ENCODE measurements around the gene HS2ST1.

HS2ST1 gene

DNA sequence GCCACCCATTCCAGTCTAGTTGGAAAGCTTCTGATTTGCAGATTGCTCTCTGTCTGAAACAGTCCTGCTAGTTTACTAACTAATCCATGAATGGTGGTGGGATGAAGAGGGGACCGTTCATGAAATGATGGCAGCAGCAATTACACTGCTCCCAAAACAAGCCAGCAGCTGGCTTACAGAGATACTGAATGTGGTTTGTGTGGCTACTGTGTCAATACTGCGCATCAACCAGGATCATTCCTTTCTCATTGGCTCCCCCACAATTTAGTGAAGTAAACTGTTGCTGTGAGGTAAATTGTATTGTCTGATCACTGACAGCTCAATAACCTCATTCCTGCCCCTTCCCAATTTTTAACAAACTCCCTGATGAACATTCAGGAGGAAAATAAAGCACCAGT, 222.9 kb downstream of the HS2ST1 start:
- peaks cover 0 to 7% of the 10 kb centered on the region in 2 donors for H3K4me1 ChIP-seq (ENCODE audit: control insufficient read depth in 1 of 2, insufficient read depth in 2 of 2, low read length in 2 of 2)
- no peak overlapping the region for H3K27ac ChIP-seq (ENCODE audit: low read depth, low read length)
- H3K36me3 ChIP-seq (ENCODE audit: control insufficient read depth in 1 of 2, insufficient read depth in 2 of 2, low read length in 2 of 2): no peaks in the 10 kb centered on the region
- H3K9ac ChIP-seq (ENCODE audit: low read depth in 1 of 2, low read length in 2 of 2): no peak overlapping the region
- no peaks in the 10 kb centered on the region for H3K9me3 ChIP-seq (ENCODE audit: control insufficient read depth in 1 of 2, low read length in 2 of 2)
- H3K27me3 ChIP-seq (ENCODE audit: control insufficient read depth in 1 of 2, insufficient read depth in 2 of 2, low read length in 2 of 2): peaks cover 0 to 7% of the 10 kb centered on the region in 2 donors
- H3K4me3 ChIP-seq (ENCODE audit: low read depth in 1 of 2, low read length in 2 of 2): no peak overlapping the region

DNA sequence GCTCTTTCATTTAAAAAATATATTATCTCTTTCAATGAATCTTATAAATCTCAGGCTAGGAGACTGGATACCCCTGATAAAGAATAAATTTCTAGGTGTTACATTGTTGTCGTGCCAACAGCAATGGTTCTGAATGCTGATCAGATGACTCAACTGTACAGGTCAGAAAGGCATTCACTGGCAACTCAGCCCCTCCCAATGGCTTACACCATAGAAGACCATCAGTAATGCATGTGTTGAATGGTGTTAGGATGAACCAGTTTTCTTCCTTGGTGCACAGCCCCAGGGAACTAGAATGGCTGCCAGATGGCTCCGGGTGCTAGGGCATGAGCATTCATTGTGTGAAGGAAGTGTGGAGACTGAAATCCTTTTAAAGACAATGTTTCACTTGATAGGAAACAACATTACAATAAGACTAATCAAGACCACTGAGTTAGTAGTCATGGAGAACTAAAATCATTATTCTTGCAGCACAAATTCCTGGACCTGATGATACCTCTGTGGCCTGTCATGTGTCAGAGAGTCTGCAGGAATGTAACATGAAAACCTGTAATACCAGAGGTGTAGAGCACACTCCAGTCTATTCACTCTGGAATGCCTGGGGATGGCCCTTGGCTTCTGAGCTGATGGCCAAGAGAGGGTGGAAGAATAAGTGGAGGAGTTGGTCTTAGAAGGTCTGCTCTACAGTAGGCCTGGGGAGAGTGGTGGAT, 226.6 kb downstream of the HS2ST1 start:
- H3K4me1 ChIP-seq (ENCODE audit: control insufficient read depth in 1 of 2, insufficient read depth in 2 of 2, low read length in 2 of 2): no peaks in the 10 kb centered on the region
- no peak overlapping the region for H3K4me3 ChIP-seq (ENCODE audit: low read depth in 1 of 2, low read length in 2 of 2)
- no peaks in the 10 kb centered on the region for H3K9me3 ChIP-seq (ENCODE audit: control insufficient read depth in 1 of 2, low read length in 2 of 2)
- peaks cover 0 to 7% of the 10 kb centered on the region in 2 donors for H3K27me3 ChIP-seq (ENCODE audit: control insufficient read depth in 1 of 2, insufficient read depth in 2 of 2, low read length in 2 of 2)
- H3K27ac ChIP-seq (ENCODE audit: low read depth, low read length): no peak overlapping the region
- no peaks in the 10 kb centered on the region for H3K36me3 ChIP-seq (ENCODE audit: control insufficient read depth in 1 of 2, insufficient read depth in 2 of 2, low read length in 2 of 2)
- no peak overlapping the region for H3K9ac ChIP-seq (ENCODE audit: low read depth in 1 of 2, low read length in 2 of 2)

DNA sequence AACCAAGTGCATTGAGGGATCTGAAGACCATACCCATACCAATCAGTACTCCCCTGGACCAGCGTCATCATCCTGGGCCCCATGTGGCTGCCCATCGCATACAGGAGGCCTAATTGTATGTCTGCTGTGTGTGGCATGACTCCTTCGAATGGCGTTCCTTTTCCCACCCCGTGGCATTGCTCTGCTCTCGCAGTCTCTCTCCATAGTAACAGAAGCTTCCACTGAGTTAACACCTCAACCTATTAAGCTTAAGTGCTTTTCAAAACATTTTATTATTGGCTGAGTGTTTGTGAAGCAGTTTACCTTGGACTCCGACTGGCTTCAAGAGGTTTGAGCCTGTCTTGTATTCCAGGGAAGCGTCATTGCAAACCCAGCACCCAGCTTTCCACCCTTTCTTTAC, 227.1 kb downstream of the HS2ST1 start:
- H3K9ac ChIP-seq (ENCODE audit: low read depth in 1 of 2, low read length in 2 of 2): no peak overlapping the region
- no peak overlapping the region for H3K27ac ChIP-seq (ENCODE audit: low read depth, low read length)
- peaks cover 0 to 7% of the 10 kb centered on the region in 2 donors for H3K27me3 ChIP-seq (ENCODE audit: control insufficient read depth in 1 of 2, insufficient read depth in 2 of 2, low read length in 2 of 2)
- no peaks in the 10 kb centered on the region for H3K36me3 ChIP-seq (ENCODE audit: control insufficient read depth in 1 of 2, insufficient read depth in 2 of 2, low read length in 2 of 2)
- H3K4me1 ChIP-seq (ENCODE audit: control insufficient read depth in 1 of 2, insufficient read depth in 2 of 2, low read length in 2 of 2): no peaks in the 10 kb centered on the region
- no peak overlapping the region for H3K4me3 ChIP-seq (ENCODE audit: low read depth in 1 of 2, low read length in 2 of 2)
- H3K9me3 ChIP-seq (ENCODE audit: control insufficient read depth in 1 of 2, low read length in 2 of 2): no peaks in the 10 kb centered on the region

DNA sequence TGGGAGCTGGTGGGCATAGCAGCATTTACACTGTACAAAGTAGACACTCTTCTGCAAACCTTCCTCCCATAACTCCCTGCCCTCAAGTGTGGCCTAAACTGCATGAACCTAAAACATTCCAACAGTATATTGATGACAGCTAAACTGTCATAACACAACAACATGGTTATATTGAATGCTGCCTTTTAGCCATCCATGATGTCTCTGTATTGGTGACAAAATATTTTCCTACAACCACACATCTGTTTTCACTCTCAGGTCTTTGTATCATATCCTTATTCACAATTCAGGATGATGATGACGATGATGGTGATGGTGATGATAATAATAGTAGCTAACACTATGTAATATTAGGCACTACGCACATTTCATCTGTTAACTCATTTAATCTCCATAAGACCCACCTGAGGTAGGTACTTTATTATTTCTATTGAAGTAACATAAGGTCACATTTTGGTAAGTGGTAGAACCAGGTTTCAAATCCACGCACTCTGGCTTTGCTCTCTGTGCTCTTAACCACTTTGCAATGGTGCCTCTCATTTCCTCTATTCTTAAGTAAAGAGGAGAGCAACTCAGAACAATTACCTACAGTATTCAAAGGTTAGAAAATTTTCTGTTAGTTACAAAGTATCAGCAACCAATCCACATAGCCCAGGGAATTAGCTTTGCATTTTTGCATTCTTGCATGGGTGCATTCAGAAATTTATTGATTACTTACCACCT, 229.1 kb downstream of the HS2ST1 start:
- no peak overlapping the region for H3K4me3 ChIP-seq (ENCODE audit: low read depth in 1 of 2, low read length in 2 of 2)

DNA sequence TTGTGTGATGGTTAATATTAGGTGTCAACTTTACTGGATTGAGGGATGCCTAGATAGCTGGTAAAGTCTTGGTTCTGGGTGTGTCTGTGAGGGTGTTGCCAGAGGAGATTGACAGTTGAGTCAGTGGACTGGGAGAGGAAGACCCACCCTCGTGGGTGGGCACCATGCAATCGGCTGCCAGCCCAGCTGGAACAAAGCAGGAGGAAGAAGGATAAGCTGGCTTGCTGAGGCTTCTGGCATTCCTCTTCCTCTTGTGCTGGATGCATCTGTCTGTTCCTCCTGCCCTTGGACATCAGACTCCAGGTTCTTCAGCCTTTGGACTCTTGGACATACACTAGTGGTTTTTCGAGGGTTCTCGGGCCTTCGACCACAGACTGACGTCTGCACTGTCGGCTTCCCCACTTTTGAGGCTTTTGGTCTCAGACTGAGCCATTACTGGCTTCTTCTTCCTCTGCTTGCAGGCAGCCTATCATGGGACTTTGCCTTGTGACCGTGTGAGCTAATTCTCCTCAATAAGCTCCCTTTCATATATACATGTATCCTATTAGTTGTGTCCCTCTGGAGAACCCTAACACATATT, 230.0 kb downstream of the HS2ST1 start:
- Histone ChIP-seq H3K9ac (ENCODE audit: low read depth in 1 of 2, low read length in 2 of 2) (no peak overlapping the region), H3K27ac (ENCODE audit: low read depth, low read length) (no peak overlapping the region), H3K27me3 (ENCODE audit: control insufficient read depth in 1 of 2, insufficient read depth in 2 of 2, low read length in 2 of 2) (peaks cover 0 to 5% of the 10 kb centered on the region in 2 donors), H3K4me3 (ENCODE audit: low read depth in 1 of 2, low read length in 2 of 2) (no peak overlapping the region), H3K36me3 (ENCODE audit: control insufficient read depth in 1 of 2, insufficient read depth in 2 of 2, low read length in 2 of 2) (no peaks in the 10 kb centered on the region), H3K4me1 (ENCODE audit: control insufficient read depth in 1 of 2, insufficient read depth in 2 of 2, low read length in 2 of 2) (peaks cover 3 to 8% of the 10 kb centered on the region in 2 donors), H3K9me3 (ENCODE audit: control insufficient read depth in 1 of 2, low read length in 2 of 2) (no peaks in the 10 kb centered on the region)

More for the DNA sequence above, 229.1 kb downstream of the HS2ST1 start:
- H3K9me3 ChIP-seq (ENCODE audit: control insufficient read depth in 1 of 2, low read length in 2 of 2): no peaks in the 10 kb centered on the region
- no peaks in the 10 kb centered on the region for H3K36me3 ChIP-seq (ENCODE audit: control insufficient read depth in 1 of 2, insufficient read depth in 2 of 2, low read length in 2 of 2)
- no peak overlapping the region for H3K27ac ChIP-seq (ENCODE audit: low read depth, low read length)
- H3K4me1 ChIP-seq (ENCODE audit: control insufficient read depth in 1 of 2, insufficient read depth in 2 of 2, low read length in 2 of 2): peaks cover 0 to 2% of the 10 kb centered on the region in 2 donors
- no peak overlapping the region for H3K9ac ChIP-seq (ENCODE audit: low read depth in 1 of 2, low read length in 2 of 2)
- peaks cover 0 to 1% of the 10 kb centered on the region in 2 donors for H3K27me3 ChIP-seq (ENCODE audit: control insufficient read depth in 1 of 2, insufficient read depth in 2 of 2, low read length in 2 of 2)

DNA sequence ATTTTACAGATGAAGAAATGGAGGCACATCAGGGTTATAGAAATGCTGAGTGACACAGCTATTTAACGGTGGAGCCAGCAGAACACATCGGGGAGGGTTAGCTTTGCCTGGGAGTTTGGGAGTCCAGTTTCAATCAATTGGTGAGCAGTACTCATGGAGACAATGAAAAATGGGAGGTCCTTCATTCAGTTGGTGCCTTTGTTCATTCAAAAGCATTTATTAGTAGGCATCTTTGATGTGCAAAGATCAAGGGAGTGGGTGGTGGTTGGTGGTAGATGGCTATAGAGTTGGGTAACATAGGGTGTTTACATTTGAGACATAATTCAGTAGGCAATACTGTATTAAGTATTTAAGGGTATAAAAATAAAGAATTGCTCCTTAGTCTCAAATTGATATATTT, 230.5 kb downstream of the HS2ST1 start:
- H3K9me3 ChIP-seq (ENCODE audit: control insufficient read depth in 1 of 2, low read length in 2 of 2): no peaks in the 10 kb centered on the region
- peaks cover 7 to 14% of the 10 kb centered on the region in 2 donors for H3K4me1 ChIP-seq (ENCODE audit: control insufficient read depth in 1 of 2, insufficient read depth in 2 of 2, low read length in 2 of 2)
- H3K27ac ChIP-seq (ENCODE audit: low read depth, low read length): no peak overlapping the region
- no peak overlapping the region for H3K4me3 ChIP-seq (ENCODE audit: low read depth in 1 of 2, low read length in 2 of 2)
- no peaks in the 10 kb centered on the region for H3K36me3 ChIP-seq (ENCODE audit: control insufficient read depth in 1 of 2, insufficient read depth in 2 of 2, low read length in 2 of 2)
- H3K27me3 ChIP-seq (ENCODE audit: control insufficient read depth in 1 of 2, insufficient read depth in 2 of 2, low read length in 2 of 2): peaks cover 0 to 5% of the 10 kb centered on the region in 2 donors
- H3K9ac ChIP-seq (ENCODE audit: low read depth in 1 of 2, low read length in 2 of 2): no peak overlapping the region

DNA sequence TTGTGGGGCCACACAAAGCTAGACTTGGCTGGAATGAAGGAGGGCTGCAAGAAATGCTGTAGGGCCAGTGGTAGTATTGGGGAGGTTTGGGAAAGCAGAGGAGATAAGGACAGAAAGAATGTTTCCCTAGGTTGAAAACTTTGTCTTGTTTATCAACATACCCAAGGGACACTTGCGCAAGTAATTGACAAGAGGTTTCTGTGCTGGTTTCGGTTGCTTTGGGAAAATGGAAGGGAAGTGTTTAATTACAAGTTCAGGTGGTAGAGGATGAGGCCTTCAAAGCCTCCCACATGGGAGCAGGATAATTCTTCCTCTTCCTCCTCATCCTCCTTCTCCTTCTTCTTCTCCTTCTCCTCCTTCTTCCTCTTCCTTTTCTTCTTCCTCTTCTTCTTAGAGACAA, 232.1 kb downstream of the HS2ST1 start:
- Histone ChIP-seq H3K4me1 (ENCODE audit: control insufficient read depth in 1 of 2, insufficient read depth in 2 of 2, low read length in 2 of 2) (peaks cover 10 to 17% of the 10 kb centered on the region in 2 donors), H3K36me3 (ENCODE audit: control insufficient read depth in 1 of 2, insufficient read depth in 2 of 2, low read length in 2 of 2) (no peaks in the 10 kb centered on the region), H3K27ac (ENCODE audit: low read depth, low read length) (no peak overlapping the region), H3K27me3 (ENCODE audit: control insufficient read depth in 1 of 2, insufficient read depth in 2 of 2, low read length in 2 of 2) (peaks cover 0 to 5% of the 10 kb centered on the region in 2 donors), H3K9ac (ENCODE audit: low read depth in 1 of 2, low read length in 2 of 2) (no peak overlapping the region), H3K4me3 (ENCODE audit: low read depth in 1 of 2, low read length in 2 of 2) (no peak overlapping the region), H3K9me3 (ENCODE audit: control insufficient read depth in 1 of 2, low read length in 2 of 2) (no peaks in the 10 kb centered on the region)

DNA sequence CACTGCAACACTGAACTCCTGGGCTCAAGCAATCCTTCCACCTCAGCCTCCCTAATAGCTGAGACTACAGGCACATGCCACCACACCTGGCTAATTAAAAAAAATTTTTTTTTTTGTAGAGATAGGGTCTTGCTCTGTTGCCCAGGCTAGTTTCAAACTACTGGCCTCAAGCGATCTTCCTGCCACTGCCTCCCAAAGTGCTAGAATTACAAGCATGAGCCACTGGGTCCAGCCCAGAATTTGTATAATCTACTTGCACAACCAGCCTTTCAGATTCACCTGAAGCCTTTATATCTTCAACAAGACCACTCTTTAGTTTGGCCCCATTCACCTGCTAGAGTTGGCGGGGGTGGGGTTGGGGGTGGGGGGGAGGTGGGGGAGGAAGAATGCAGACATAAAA, 232.6 kb downstream of the HS2ST1 start:
- Histone ChIP-seq H3K36me3 (ENCODE audit: control insufficient read depth in 1 of 2, insufficient read depth in 2 of 2, low read length in 2 of 2) (no peaks in the 10 kb centered on the region), H3K9ac (ENCODE audit: low read depth in 1 of 2, low read length in 2 of 2) (no peak overlapping the region), H3K27me3 (ENCODE audit: control insufficient read depth in 1 of 2, insufficient read depth in 2 of 2, low read length in 2 of 2) (peaks cover 0 to 5% of the 10 kb centered on the region in 2 donors), H3K4me1 (ENCODE audit: control insufficient read depth in 1 of 2, insufficient read depth in 2 of 2, low read length in 2 of 2) (peaks cover 15 to 18% of the 10 kb centered on the region in 2 donors), H3K27ac (ENCODE audit: low read depth, low read length) (no peak overlapping the region), H3K4me3 (ENCODE audit: low read depth in 1 of 2, low read length in 2 of 2) (no peak overlapping the region), H3K9me3 (ENCODE audit: control insufficient read depth in 1 of 2, low read length in 2 of 2) (no peaks in the 10 kb centered on the region)

DNA sequence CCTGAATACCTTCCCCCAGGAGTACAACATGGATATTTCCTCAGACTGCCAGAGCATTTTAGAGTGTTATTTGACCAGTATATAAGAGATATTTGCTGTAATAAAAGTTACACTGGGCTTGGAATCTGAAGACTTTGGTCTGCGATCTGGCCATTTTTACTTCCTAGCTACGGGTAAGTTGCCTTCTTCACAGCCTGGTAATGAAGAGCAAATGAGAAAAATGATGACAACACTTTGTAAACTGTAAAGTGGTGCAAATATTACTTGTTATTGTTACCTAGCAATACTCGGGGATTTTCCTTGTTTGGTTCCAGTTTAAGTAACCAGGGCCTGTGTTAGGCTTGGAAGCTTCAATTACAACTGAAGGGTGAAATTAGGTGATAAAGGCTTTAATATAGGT, 233.4 kb downstream of the HS2ST1 start:
- peaks cover 17 to 24% of the 10 kb centered on the region in 2 donors for H3K4me1 ChIP-seq (ENCODE audit: control insufficient read depth in 1 of 2, insufficient read depth in 2 of 2, low read length in 2 of 2)
- peaks cover 0 to 5% of the 10 kb centered on the region in 2 donors for H3K27me3 ChIP-seq (ENCODE audit: control insufficient read depth in 1 of 2, insufficient read depth in 2 of 2, low read length in 2 of 2)
- H3K27ac ChIP-seq (ENCODE audit: low read depth, low read length): no peak overlapping the region
- no peak overlapping the region for H3K9ac ChIP-seq (ENCODE audit: low read depth in 1 of 2, low read length in 2 of 2)
- no peaks in the 10 kb centered on the region for H3K36me3 ChIP-seq (ENCODE audit: control insufficient read depth in 1 of 2, insufficient read depth in 2 of 2, low read length in 2 of 2)
- H3K4me3 ChIP-seq (ENCODE audit: low read depth in 1 of 2, low read length in 2 of 2): no peak overlapping the region
- H3K9me3 ChIP-seq (ENCODE audit: control insufficient read depth in 1 of 2, low read length in 2 of 2): no peaks in the 10 kb centered on the region

DNA sequence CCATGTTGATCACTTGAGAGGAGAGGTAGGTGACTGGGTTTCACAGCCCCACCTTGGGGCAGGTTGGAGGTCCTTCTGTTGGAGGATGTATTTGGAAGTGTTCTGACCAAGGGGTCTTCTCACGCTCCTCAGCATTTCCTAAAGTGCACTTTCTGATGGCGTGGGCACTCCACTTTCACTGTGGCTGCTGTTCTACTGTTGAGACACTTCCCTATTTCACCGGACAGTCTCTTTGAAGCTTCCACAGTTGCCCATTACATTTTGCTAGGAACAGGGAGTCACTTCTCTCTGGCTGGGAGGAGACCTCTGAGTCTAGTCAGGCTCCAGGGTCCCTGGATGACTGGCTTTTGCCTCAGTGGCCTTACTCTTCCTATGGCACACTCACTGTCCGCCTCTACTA, 234.2 kb downstream of the HS2ST1 start:
- Histone ChIP-seq H3K4me3 (ENCODE audit: low read depth in 1 of 2, low read length in 2 of 2) (no peak overlapping the region), H3K27ac (ENCODE audit: low read depth, low read length) (no peak overlapping the region), H3K36me3 (ENCODE audit: control insufficient read depth in 1 of 2, insufficient read depth in 2 of 2, low read length in 2 of 2) (no peaks in the 10 kb centered on the region), H3K27me3 (ENCODE audit: control insufficient read depth in 1 of 2, insufficient read depth in 2 of 2, low read length in 2 of 2) (peaks cover 0 to 8% of the 10 kb centered on the region in 2 donors), H3K4me1 (ENCODE audit: control insufficient read depth in 1 of 2, insufficient read depth in 2 of 2, low read length in 2 of 2) (peaks cover 17 to 24% of the 10 kb centered on the region in 2 donors), H3K9ac (ENCODE audit: low read depth in 1 of 2, low read length in 2 of 2) (no peak overlapping the region), H3K9me3 (ENCODE audit: control insufficient read depth in 1 of 2, low read length in 2 of 2) (no peaks in the 10 kb centered on the region)

Data from duodenal mucosa (tissue), 2 donors.